Gastrocnemius medialis (tissue), 4 donors: ENCODE data around the gene ACP7. TPM values are rescaled to one million over a fixed set of nuclear protein-coding genes. Genes with fewer than 3 reads are reported as not detected.

Source experiments
- ATAC-seq, 2 donors: fragments of 150-250 bp; one replicate each; pipeline ENCODE4 v1.9.1; 2016
- DNase-seq, 2 donors: peaks; one replicate each; pipeline ENCODE4 v3.0.0-alpha.2; 2019
- H3K27ac ChIP-seq, 4 donors: fragments of 200-600 bp; sonication (generic); 1 replicate in 1 of 4; 2 replicates in 3 of 4; pipeline ENCODE4 v1.5.1; 2016 to 2018; ENCODE audit warnings: mild to moderate bottlenecking in 2 of 4, moderate library complexity in 1 of 4
- H3K27me3 ChIP-seq, 3 donors: fragments of 200-600 bp; sonication (generic) in 2 of 3; 1 replicate in 1 of 3; 2 replicates in 2 of 3; pipeline versions ENCODE4 v1.5.1 to v1.6.0; 2016 to 2019; ENCODE audit warnings: mild to moderate bottlenecking in 1 of 3, moderate library complexity in 1 of 3
- H3K36me3 ChIP-seq, 2 donors: fragments of 200-600 bp; sonication (generic) in 1 of 2; one replicate each; pipeline ENCODE4 v1.5.1; 2017 to 2018
- H3K4me1 ChIP-seq, 2 donors: fragments of 200-600 bp; sonication (generic) in 1 of 2; one replicate each; pipeline ENCODE4 v1.5.1; 2016 to 2017; ENCODE audit warnings: mild to moderate bottlenecking in 2 of 2
- H3K4me3 ChIP-seq, 4 donors: fragments of 200-600 bp; sonication (generic) in 3 of 4; 1 replicate in 1 of 4; 2 replicates in 3 of 4; pipeline ENCODE4 v1.5.1; 2016 to 2019; ENCODE audit warnings: mild to moderate bottlenecking in 2 of 4
- H3K9me3 ChIP-seq, 3 donors: fragments of 200-600 bp; sonication (generic) in 2 of 3; 1 replicate in 1 of 3; 2 replicates in 2 of 3; pipeline ENCODE4 v1.5.1; 2016 to 2019
- CTCF ChIP-seq, 5 experiments: fragments of 450-650 bp in 3 of 5; fragments of 200-600 bp in 2 of 5; sonication (generic) in 2 of 5; IDR thresholded peaks in 4 of 5; conservative IDR thresholded peaks in 1 of 5; 1 replicate in 4 of 5; 2 replicates in 1 of 5; pipeline ENCODE4 v1.5.1; 2016 to 2019; ENCODE audit warnings: antibody characterized with exemption in 5 of 5, mild to moderate bottlenecking in 3 of 5, moderate library complexity in 3 of 5
- POLR2A ChIP-seq, 2 donors: fragments of 450-650 bp; IDR thresholded peaks; one replicate each; pipeline ENCODE4 v1.6.1; 2017; ENCODE audit warnings: antibody characterized with exemption in 2 of 2, mild to moderate bottlenecking in 2 of 2, moderate library complexity in 2 of 2
- in situ Hi-C, 4 donors: fragments of 200-750 bp; cut with MboI; loops; one replicate each; pipeline versions ENCODE4 v1.15.0 to v1.8.0; 2017; ENCODE audit warnings: low sequenced_read_pairs in 4 of 4
- intact Hi-C: fragments of 100-400 bp; cut with DNase I; formaldehyde crosslinking; loops from one replicate; pipeline ENCODE4 v1.15.1; 2023; ENCODE audit warnings: low total_unique reads
- total RNA-seq, 4 donors: library from RNA; depleted of rRNA; stranded (reverse); fragments of >200 nt; gene quantifications; one replicate each; pipeline versions ENCODE4 v1.1.0 to v1.2.3, GENCODE V29; 2016

ACP7 gene
- total RNA-seq, 4 donors from 2014 or later, result not detected

GRCh38 chr19:39080431-39080830 is 3.7 kb upstream of the ACP7 start:
- Histone ChIP-seq H3K36me3 (no peaks in the 10 kb centered on the region), H3K4me1 (no peaks in the 10 kb centered on the region), H3K27ac (no peak overlapping the region), H3K4me3 (no peak overlapping the region), H3K27me3 (peaks cover 32 to 47% (median 41%) of the 10 kb centered on the region in 3 donors), H3K9me3 (no peaks in the 10 kb centered on the region)
- TF ChIP-seq POLR2A (IDR thresholded peaks at IDR 0.05) (no peak), CTCF (IDR thresholded peaks at IDR 0.05 in 4 of 5, conservative IDR thresholded peaks at IDR 0.05 in 1 of 5) (no peak)
- in situ Hi-C loops, result no loop called here
- intact Hi-C loops, result no loop called here
- DNase-seq (no peak), ATAC-seq (no peak)

- Histone ChIP-seq H3K4me3 (no peak overlapping the region), H3K27ac (no peak overlapping the region), H3K27me3 (peaks cover 38 to 52% (median 44%) of the 10 kb centered on the region in 3 donors), H3K36me3 (no peaks in the 10 kb centered on the region), H3K4me1 (no peaks in the 10 kb centered on the region), H3K9me3 (no peaks in the 10 kb centered on the region)
- ATAC-seq (no peak), DNase-seq (no peak)
- TF ChIP-seq POLR2A (IDR thresholded peaks at IDR 0.05) (no peak), CTCF (IDR thresholded peaks at IDR 0.05 in 4 of 5, conservative IDR thresholded peaks at IDR 0.05 in 1 of 5) (no peak)
- intact Hi-C loops (no loop called here), in situ Hi-C loops (no loop called here)
Observed at GRCh38 chr19:39082167-39082566, 2.0 kb upstream of the ACP7 start.

GRCh38 chr19:39082745-39083598 is 1.2 kb upstream of the ACP7 start:
- in situ Hi-C loops, result no loop called here

GRCh38 chr19:39083599-39083982 is 577 bp upstream of the ACP7 start:
- no peak for DNase-seq
- Histone ChIP-seq H3K4me1 (no peaks in the 10 kb centered on the region), H3K36me3 (no peaks in the 10 kb centered on the region), H3K9me3 (no peaks in the 10 kb centered on the region), H3K4me3 (no peak overlapping the region), H3K27ac (no peak overlapping the region), H3K27me3 (peaks cover 38 to 48% (median 47%) of the 10 kb centered on the region in 3 donors)
- in situ Hi-C loops (no loop called here), intact Hi-C loops (no loop called here)
- no peak for ATAC-seq
- TF ChIP-seq POLR2A (IDR thresholded peaks at IDR 0.05) (no peak), CTCF (IDR thresholded peaks at IDR 0.05 in 4 of 5, conservative IDR thresholded peaks at IDR 0.05 in 1 of 5) (no peak)

More at GRCh38 chr19:39082745-39083598, 1.2 kb upstream of the ACP7 start:
- Histone ChIP-seq H3K9me3 (no peaks in the 10 kb centered on the region), H3K27me3 (peaks cover 38 to 48% (median 46%) of the 10 kb centered on the region in 3 donors), H3K36me3 (no peaks in the 10 kb centered on the region), H3K4me3 (no peak overlapping the region), H3K4me1 (no peaks in the 10 kb centered on the region), H3K27ac (no peak overlapping the region)
- intact Hi-C loops, result no loop called here
- TF ChIP-seq CTCF (IDR thresholded peaks at IDR 0.05 in 4 of 5, conservative IDR thresholded peaks at IDR 0.05 in 1 of 5) (no peak), POLR2A (IDR thresholded peaks at IDR 0.05) (no peak)
- ATAC-seq (no peak), DNase-seq (no peak)
